IMR-90 (cell line): ENCODE data around the gene ACTN1. TPM values are rescaled to one million over a fixed set of nuclear protein-coding genes. Genes with fewer than 3 reads are reported as not detected.

Experiments
- ATAC-seq: fragments of 200-7000 bp; cut with Tn5 transposase; 2 replicates; pipeline ENCODE4 v1.9.1; 2020; ENCODE audit warnings: low read depth, mild to moderate bottlenecking, moderate library complexity
- BruUV-seq: library from RNA; stranded (reverse); fragments of 400-500 nt; replicated peaks from 2 replicates; lab custom pipeline; 2021; lab: Mats Ljungman, UMichigan
- CTCF ChIA-PET: fragments of 300-600 bp; formaldehyde crosslinking; extraction: SDS; loops from one replicate; lab custom pipeline; 2021; ENCODE audit warnings: antibody characterized with exemption; lab: Yijun Ruan, JAX
- POLR2A ChIA-PET: fragments of 300-600 bp; sonication (Branson Sonifier 250); formaldehyde crosslinking; loops from one replicate; lab custom pipeline; 2022; ENCODE audit warnings: antibody characterized with exemption; ENCODE audit not compliant: unreplicated experiment; lab: Charles Lee
- DNase-seq: peaks from one replicate; pipeline ENCODE4 v3.0.0; 2013
- H2AFZ ChIP-seq: replicated peaks from 2 replicates; pipeline ENCODE3; 2013; ENCODE audit warnings: low read length, mild to moderate bottlenecking; ENCODE audit not compliant: poor library complexity
- H2AK5ac ChIP-seq: 2 replicates; pipeline ENCODE4 v1.6.1; 2013; ENCODE audit warnings: low read depth, low read length, inconsistent platforms
- H2AK9ac ChIP-seq: replicated peaks from 2 replicates; pipeline ENCODE3; 2013; ENCODE audit warnings: mild to moderate bottlenecking, low read depth, low read length, moderate library complexity; ENCODE audit not compliant: poor library complexity
- H2BK120ac ChIP-seq: 2 replicates; pipeline ENCODE4 v1.6.1; 2013; ENCODE audit warnings: low read depth, low read length, inconsistent platforms
- H2BK15ac ChIP-seq: 3 replicates; pipeline ENCODE4 v1.6.1; 2013; ENCODE audit warnings: low read depth, low read length, inconsistent platforms
- H2BK20ac ChIP-seq: 2 replicates; pipeline ENCODE4 v1.6.1; 2013; ENCODE audit warnings: low read depth, mild to moderate bottlenecking, inconsistent platforms, low read length, moderate library complexity
- H2BK5ac ChIP-seq: 2 replicates; pipeline ENCODE4 v1.6.1; 2013; ENCODE audit warnings: mild to moderate bottlenecking, low read depth, low read length, inconsistent platforms; ENCODE audit not compliant: poor library complexity, severe bottlenecking
- H3K14ac ChIP-seq: replicated peaks from 2 replicates; pipeline ENCODE4 v1.6.1; 2013; ENCODE audit warnings: low read depth, low read length, inconsistent platforms
- H3K18ac ChIP-seq: 2 replicates; pipeline ENCODE4 v1.6.1; 2013; ENCODE audit warnings: low read depth, low read length, control low read depth
- H3K23ac ChIP-seq: 2 replicates; pipeline ENCODE4 v1.6.1; 2013; ENCODE audit warnings: low read depth, low read length, inconsistent platforms
- H3K27ac ChIP-seq: 2 replicates; pipeline ENCODE4 v1.5.1; 2013; ENCODE audit warnings: mild to moderate bottlenecking, control low read depth, low read length; ENCODE audit not compliant: insufficient read depth
- H3K27me3 ChIP-seq: 2 replicates; pipeline ENCODE4 v1.6.1; 2013; ENCODE audit warnings: low read length; ENCODE audit not compliant: control insufficient read depth, insufficient read depth
- H3K36me3 ChIP-seq: 2 replicates; pipeline ENCODE4 v1.6.1; 2013; ENCODE audit warnings: low read length, mixed read lengths; ENCODE audit not compliant: control insufficient read depth, insufficient read depth
- H3K4ac ChIP-seq: 2 replicates; pipeline ENCODE4 v1.6.1; 2013; ENCODE audit warnings: low read depth, low read length, inconsistent platforms
- H3K4me1 ChIP-seq: 2 replicates; pipeline ENCODE4 v1.6.1; 2013; ENCODE audit warnings: low read length, mixed read lengths; ENCODE audit not compliant: control insufficient read depth, insufficient read depth
- H3K4me2 ChIP-seq: 2 replicates; pipeline ENCODE4 v1.6.1; 2013; ENCODE audit warnings: low read depth, mild to moderate bottlenecking, control low read depth, low read length, moderate library complexity
- H3K4me3 ChIP-seq: 2 replicates; pipeline ENCODE4 v1.5.1; 2013; ENCODE audit warnings: low read depth, mild to moderate bottlenecking, control low read depth, low read length, moderate library complexity; ENCODE audit not compliant: insufficient read depth
- H3K56ac ChIP-seq: 2 replicates; pipeline ENCODE4 v1.6.1; 2013; ENCODE audit warnings: low read length, inconsistent platforms; ENCODE audit not compliant: insufficient read depth; ENCODE audit errors: extremely low read depth
- H3K79me1 ChIP-seq, 2 experiments: 2 replicates each; pipeline ENCODE4 v1.6.1; 2013; ENCODE audit warnings: low read length in 2 of 2, inconsistent platforms in 1 of 2, low read depth in 1 of 2
- H3K9ac ChIP-seq: 2 replicates; pipeline ENCODE4 v1.6.1; 2013; ENCODE audit warnings: low read depth, low read length, control low read depth
- H3K9me1 ChIP-seq: 2 replicates; pipeline ENCODE4 v1.6.1; 2013; ENCODE audit warnings: low read length, inconsistent platforms; ENCODE audit not compliant: insufficient read depth
- H3K9me3 ChIP-seq: 2 replicates; pipeline ENCODE4 v1.6.1; 2013; ENCODE audit warnings: low read length; ENCODE audit not compliant: control insufficient read depth, insufficient read depth
- H4K20me1 ChIP-seq: 2 replicates; pipeline ENCODE4 v1.6.1; 2013; ENCODE audit warnings: low read length, inconsistent platforms; ENCODE audit not compliant: insufficient read depth
- H4K5ac ChIP-seq: 2 replicates; pipeline ENCODE4 v1.6.1; 2013; ENCODE audit warnings: mild to moderate bottlenecking, low read depth, low read length, control low read depth
- H4K8ac ChIP-seq, 2 experiments: 2 replicates each; pipeline ENCODE4 v1.6.1; 2013; ENCODE audit warnings: low read depth in 2 of 2, low read length in 2 of 2, control low read depth in 1 of 2, inconsistent platforms in 1 of 2
- H4K91ac ChIP-seq: 2 replicates; pipeline ENCODE4 v1.6.1; 2013; ENCODE audit warnings: low read depth, low read length, inconsistent platforms; ENCODE audit not compliant: insufficient read depth
- BHLHE40 ChIP-seq: fragments of 150-350 bp; IDR thresholded peaks from 2 replicates; pipeline ENCODE4 v1.6.1; 2016; ENCODE audit warnings: mild to moderate bottlenecking, low read depth, low read length
- CEBPB ChIP-seq: IDR thresholded peaks from 2 replicates; pipeline ENCODE4 v1.6.1; 2012; ENCODE audit warnings: low read depth, low read length, improper control_type of control experiment
- CHD1 ChIP-seq: IDR thresholded peaks from 2 replicates; pipeline ENCODE4 v1.6.1; 2012; ENCODE audit warnings: low read depth, low read length, improper control_type of control experiment
- CTCF ChIP-seq: conservative IDR thresholded peaks from 2 replicates; pipeline ENCODE4 v1.5.1; 2012; ENCODE audit warnings: mild to moderate bottlenecking, low read depth, low read length, improper control_type of control experiment
- FOS ChIP-seq: fragments of 150-350 bp; IDR thresholded peaks from 2 replicates; pipeline ENCODE4 v1.6.1; 2016; ENCODE audit warnings: low read depth, low read length
- MAFK ChIP-seq: IDR thresholded peaks from 2 replicates; pipeline ENCODE4 v1.6.1; 2012; ENCODE audit warnings: low read depth, low read length, improper control_type of control experiment
- MAZ ChIP-seq: IDR thresholded peaks from 2 replicates; pipeline ENCODE4 v1.6.1; 2012; ENCODE audit warnings: low read depth, mild to moderate bottlenecking, low read length, improper control_type of control experiment, moderate library complexity, borderline replicate concordance
- MXI1 ChIP-seq: IDR thresholded peaks from 2 replicates; pipeline ENCODE4 v1.6.1; 2012; ENCODE audit warnings: low read depth, mild to moderate bottlenecking, low read length, moderate library complexity, borderline replicate concordance
- NFE2L2 ChIP-seq: fragments of 150-350 bp; IDR thresholded peaks from 2 replicates; pipeline ENCODE4 v1.6.1; 2016; ENCODE audit warnings: low read depth, mild to moderate bottlenecking, low read length
- POLR2A ChIP-seq: IDR thresholded peaks from 2 replicates; pipeline ENCODE4 v1.6.1; 2012; ENCODE audit warnings: mild to moderate bottlenecking, low read depth, low read length
- RAD21 ChIP-seq: IDR thresholded peaks from 2 replicates; pipeline ENCODE4 v1.6.1; 2012; ENCODE audit warnings: low read length, improper control_type of control experiment
- RCOR1 ChIP-seq: IDR thresholded peaks from 2 replicates; pipeline ENCODE4 v1.6.1; 2012; ENCODE audit warnings: mild to moderate bottlenecking, low read length, improper control_type of control experiment; ENCODE audit not compliant: insufficient replicate concordance
- RFX5 ChIP-seq: IDR thresholded peaks from 2 replicates; pipeline ENCODE4 v1.8.0; 2012; ENCODE audit warnings: low read depth, mild to moderate bottlenecking, low read length, moderate library complexity
- SMC3 ChIP-seq: fragments of 150-350 bp; IDR thresholded peaks from 2 replicates; pipeline ENCODE4 v1.6.1; 2016; ENCODE audit warnings: low read depth, mild to moderate bottlenecking, antibody characterized with exemption, low read length, moderate library complexity
- USF2 ChIP-seq: fragments of 150-350 bp; IDR thresholded peaks from 2 replicates; pipeline ENCODE4 v1.6.1; 2017; ENCODE audit warnings: mild to moderate bottlenecking, antibody characterized with exemption, low read length, low read depth
- WGBS, 2 experiments: methylation state at CpG; one replicate each; pipeline versions ENCODE4 v1.1.5 to v1.1.7; 2013; ENCODE audit warnings: missing lambda C conversion rate in 2 of 2; ENCODE audit not compliant: insufficient read length in 1 of 2; ENCODE audit errors: extremely low coverage in 2 of 2; 5-methylcytosine and 5-hydroxymethylcytosine counted together
- dilution Hi-C: fragments of 300-500 bp; cut with HindIII; formaldehyde crosslinking; loops from one replicate; pipeline ENCODE4 v1.14.3; 2018; ENCODE audit warnings: low sequenced_read_pairs; ENCODE audit not compliant: unreplicated experiment
- in situ Hi-C: fragments of 300-500 bp; cut with MboI; formaldehyde crosslinking; loops from 3 replicates; pipeline ENCODE4 v1.14.3; 2019; ENCODE audit warnings: low sequenced_read_pairs, inconsistent platforms, mixed read lengths
- intact Hi-C: fragments of 100-400 bp; cut with micrococcal nuclease; formaldehyde crosslinking; loops from 2 replicates; pipeline ENCODE4 v1.10.0; 2022
- polyA plus RNA-seq, 3 experiments: library from polyadenylated mRNA; depleted of rRNA; stranded (reverse); fragments of >200 nt; gene quantifications; 2 replicates each; pipeline ENCODE4 v1.2.3, GENCODE V29; 2012; ENCODE audit warnings: low replicate concordance in 1 of 3
- total RNA-seq: library from RNA; depleted of rRNA; stranded (reverse); fragments of >200 nt; gene quantifications from 2 replicates; pipeline ENCODE4 v1.2.3, GENCODE V29; 2012
- TF ChIP-seq, protein P1 (sequence below): fragments of 150-350 bp; IDR thresholded peaks from 2 replicates; pipeline ENCODE4 v1.6.1; 2016; ENCODE audit warnings: low read depth, mild to moderate bottlenecking, low read length, moderate library complexity, borderline replicate concordance

The ACTN1 gene
- total and polyA plus RNA-seq, 2 of the 4 experiments (the other 2 are of a cell fraction), result 684 to 766 TPM

GRCh38 chr14:68893566-68893965 lies 85.5 kb downstream of the ACTN1 start:
- no peak for DNase-seq
- H3K9me1 ChIP-seq, result peaks cover 34% of the 10 kb centered on the region
- H3K9ac ChIP-seq, result no peak overlapping the region
- no peaks in the 10 kb centered on the region for H3K9me3 ChIP-seq
- peak overlapping the region; percentile 68 for H2AK9ac ChIP-seq
- in situ Hi-C loops (no loop called here), intact Hi-C loops (no loop called here), dilution Hi-C loops (no loop called here)
- peak overlapping the region; percentile 58 for H3K23ac ChIP-seq
- no peak overlapping the region for H4K8ac ChIP-seq
- ChIA-PET POLR2A (no interaction called here), CTCF (interaction anchor here (1.0 kb wide), 1 partner anchor 28 kb away, joined by 3 read pairs; no protein-coding TSS in a partner anchor)
- no peak overlapping the region for H2AK5ac ChIP-seq
- 0 out of 2 replicates have a peak overlapping the region, but pooled peaks have one; percentile 6 for H3K14ac ChIP-seq
- no peak overlapping the region for H2BK5ac ChIP-seq
- no peak overlapping the region for H2BK20ac ChIP-seq
- H4K91ac ChIP-seq, result no peak overlapping the region
- ATAC-seq, result no peak
- no peak for TF ChIP-seq BHLHE40
- no peak for TF ChIP-seq RAD21
- TF ChIP-seq RCOR1, result no peak
- no peak for TF ChIP-seq MAFK
- TF ChIP-seq RFX5, result no peak
- TF ChIP-seq SMC3, result no peak
- no peak for TF ChIP-seq FOS
- TF ChIP-seq, protein P1, sequence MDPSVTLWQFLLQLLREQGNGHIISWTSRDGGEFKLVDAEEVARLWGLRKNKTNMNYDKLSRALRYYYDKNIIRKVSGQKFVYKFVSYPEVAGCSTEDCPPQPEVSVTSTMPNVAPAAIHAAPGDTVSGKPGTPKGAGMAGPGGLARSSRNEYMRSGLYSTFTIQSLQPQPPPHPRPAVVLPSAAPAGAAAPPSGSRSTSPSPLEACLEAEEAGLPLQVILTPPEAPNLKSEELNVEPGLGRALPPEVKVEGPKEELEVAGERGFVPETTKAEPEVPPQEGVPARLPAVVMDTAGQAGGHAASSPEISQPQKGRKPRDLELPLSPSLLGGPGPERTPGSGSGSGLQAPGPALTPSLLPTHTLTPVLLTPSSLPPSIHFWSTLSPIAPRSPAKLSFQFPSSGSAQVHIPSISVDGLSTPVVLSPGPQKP, result no peak
- TF ChIP-seq POLR2A, result no peak
- no peak for TF ChIP-seq CHD1
- TF ChIP-seq CEBPB, result no peak
- TF ChIP-seq MAZ, result no peak
- TF ChIP-seq CTCF, result no peak
- no peak for TF ChIP-seq MXI1
- no peak for TF ChIP-seq USF2
- no peak for TF ChIP-seq NFE2L2
- H2BK120ac ChIP-seq, result no peak overlapping the region
- no peak overlapping the region for H3K4me2 ChIP-seq
- H2BK15ac ChIP-seq, result no peak overlapping the region
- peaks cover 90% of the 10 kb centered on the region for H3K36me3 ChIP-seq
- no peak overlapping the region for H3K56ac ChIP-seq
- H4K5ac ChIP-seq, result no peak overlapping the region
- H3K79me1 ChIP-seq, result peaks cover 48 to 97% of the 10 kb centered on the region in 2 experiments
- no peak overlapping the region for H3K4me3 ChIP-seq
- no peaks in the 10 kb centered on the region for H3K27me3 ChIP-seq
- 0 out of 2 replicates have a peak overlapping the region, but pooled peaks have one; percentile 6 for H3K27ac ChIP-seq
- peaks cover 92% of the 10 kb centered on the region for H4K20me1 ChIP-seq
- H3K18ac ChIP-seq, result no peak overlapping the region
- peaks cover 12% of the 10 kb centered on the region; the same call in 1 of the 2 replicates for H3K4me1 ChIP-seq
- WGBS, 2 experiments, result 94% methylated on average over 5 of the region's 8 CpGs; no CpG with 5 or more reads in 1 of the 2 experiments
- BruUV-seq, result no TSS peak
- H2AFZ ChIP-seq, result peak overlapping the region; percentile 41
- no peak overlapping the region for H3K4ac ChIP-seq
